ENCODE results near the gene VASN. TPM values are rescaled to one million over a fixed set of nuclear protein-coding genes. Genes with fewer than 3 reads are reported as not detected.

The VASN gene
- total RNA-seq, 1 donor from 2014 or later: 0.11 TPM

- Mint-ChIP-seq H3K4me3 (no peak overlapping the region), H3K27me3 (no peaks in the 10 kb centered on the region), H3K4me1 (no peaks in the 10 kb centered on the region), H3K27ac (no peak overlapping the region), H3K9me3 (no peaks in the 10 kb centered on the region), H3K36me3 (ENCODE audit: low read depth) (peaks cover 49% of the 10 kb centered on the region)
- ATAC-seq (ENCODE audit: low read depth): no peak
- TF ChIP-seq, protein P1, sequence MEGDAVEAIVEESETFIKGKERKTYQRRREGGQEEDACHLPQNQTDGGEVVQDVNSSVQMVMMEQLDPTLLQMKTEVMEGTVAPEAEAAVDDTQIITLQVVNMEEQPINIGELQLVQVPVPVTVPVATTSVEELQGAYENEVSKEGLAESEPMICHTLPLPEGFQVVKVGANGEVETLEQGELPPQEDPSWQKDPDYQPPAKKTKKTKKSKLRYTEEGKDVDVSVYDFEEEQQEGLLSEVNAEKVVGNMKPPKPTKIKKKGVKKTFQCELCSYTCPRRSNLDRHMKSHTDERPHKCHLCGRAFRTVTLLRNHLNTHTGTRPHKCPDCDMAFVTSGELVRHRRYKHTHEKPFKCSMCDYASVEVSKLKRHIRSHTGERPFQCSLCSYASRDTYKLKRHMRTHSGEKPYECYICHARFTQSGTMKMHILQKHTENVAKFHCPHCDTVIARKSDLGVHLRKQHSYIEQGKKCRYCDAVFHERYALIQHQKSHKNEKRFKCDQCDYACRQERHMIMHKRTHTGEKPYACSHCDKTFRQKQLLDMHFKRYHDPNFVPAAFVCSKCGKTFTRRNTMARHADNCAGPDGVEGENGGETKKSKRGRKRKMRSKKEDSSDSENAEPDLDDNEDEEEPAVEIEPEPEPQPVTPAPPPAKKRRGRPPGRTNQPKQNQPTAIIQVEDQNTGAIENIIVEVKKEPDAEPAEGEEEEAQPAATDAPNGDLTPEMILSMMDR (IDR thresholded peaks at IDR 0.05): no peak
- intact Hi-C loops (cut with micrococcal nuclease): no loop called here
- no peak for DNase-seq
- ChIA-PET CTCF (no interaction called here), POLR2A (no interaction called here)
Observed at GRCh38 chr16:4385066-4385788, 13.6 kb downstream of the VASN start.

DNA sequence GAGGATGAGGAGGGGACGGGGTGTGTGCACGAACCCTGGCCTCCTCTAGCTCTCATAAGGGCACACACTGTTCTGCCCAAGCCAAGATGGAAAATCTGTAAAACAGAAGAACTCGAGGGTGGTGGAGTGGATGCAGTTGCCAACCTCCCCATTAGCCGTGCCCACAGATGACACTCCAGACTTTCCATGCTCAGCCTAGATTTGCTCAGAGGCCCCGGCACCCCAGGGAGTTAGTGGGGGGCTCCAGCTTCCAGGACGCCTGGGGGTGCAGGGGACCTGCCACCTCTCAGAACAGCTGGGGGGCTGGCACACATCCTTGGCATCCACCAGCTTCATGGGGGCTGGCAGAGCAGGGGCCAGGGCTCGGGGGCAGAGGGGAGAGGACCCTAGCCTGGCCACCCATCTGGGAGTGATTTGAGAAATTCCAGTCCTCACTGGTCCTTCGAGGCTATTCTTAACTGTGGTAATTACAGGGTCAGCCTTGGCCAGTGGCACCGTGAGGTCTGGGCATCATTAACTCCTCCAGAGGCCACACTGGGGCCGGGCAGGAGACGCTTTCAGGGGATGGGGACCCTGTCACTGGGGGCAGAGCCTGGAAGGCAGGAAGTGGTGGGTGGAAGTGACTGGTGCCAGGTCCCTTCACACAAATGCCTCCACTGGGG lies 14.3 kb downstream of the VASN start:
- POLR2A ChIA-PET: no interaction called here
- CTCF ChIA-PET: interaction anchor here (0.6 kb wide), 1 partner anchor 17 kb away, joined by 3 read pairs; no protein-coding TSS in a partner anchor
- H3K27ac Mint-ChIP-seq: no peak overlapping the region

GRCh38 chr16:4386451-4386805 lies 14.8 kb downstream of the VASN start:
- ChIA-PET CTCF (interaction anchor here (0.6 kb wide), 1 partner anchor 16 kb away, joined by 3 read pairs; no protein-coding TSS in a partner anchor), POLR2A (no interaction called here)
- ATAC-seq (ENCODE audit: low read depth) (no peak), DNase-seq (no peak)
- Mint-ChIP-seq H3K27ac (no peak overlapping the region), H3K4me1 (no peaks in the 10 kb centered on the region), H3K4me3 (no peak overlapping the region), H3K27me3 (no peaks in the 10 kb centered on the region), H3K36me3 (ENCODE audit: low read depth) (peaks cover 48% of the 10 kb centered on the region), H3K9me3 (no peaks in the 10 kb centered on the region)
- TF ChIP-seq, protein P1 (IDR thresholded peaks at IDR 0.05): no peak
- intact Hi-C loops (cut with micrococcal nuclease): no loop called here

More for the DNA sequence above, 14.3 kb downstream of the VASN start:
- intact Hi-C loops (cut with micrococcal nuclease): no loop called here
- peaks cover 49% of the 10 kb centered on the region for H3K36me3 Mint-ChIP-seq (ENCODE audit: low read depth)
- ATAC-seq (ENCODE audit: low read depth) (no peak), DNase-seq (no peak)
- no peaks in the 10 kb centered on the region for H3K27me3 Mint-ChIP-seq
- H3K4me1 Mint-ChIP-seq: no peaks in the 10 kb centered on the region
- no peaks in the 10 kb centered on the region for H3K9me3 Mint-ChIP-seq
- TF ChIP-seq, protein P1 (IDR thresholded peaks at IDR 0.05): no peak
- no peak overlapping the region for H3K4me3 Mint-ChIP-seq

GRCh38 chr16:4386951-4387565 lies 15.4 kb downstream of the VASN start:
- Mint-ChIP-seq H3K4me1 (no peaks in the 10 kb centered on the region), H3K36me3 (ENCODE audit: low read depth) (peaks cover 46% of the 10 kb centered on the region), H3K9me3 (no peaks in the 10 kb centered on the region), H3K4me3 (no peak overlapping the region), H3K27me3 (no peaks in the 10 kb centered on the region), H3K27ac (no peak overlapping the region)
- ATAC-seq (ENCODE audit: low read depth) (no peak), DNase-seq (no peak)
- ChIA-PET POLR2A (no interaction called here), CTCF (no interaction called here)
- TF ChIP-seq, protein P1 (IDR thresholded peaks at IDR 0.05): no peak
- intact Hi-C loops (cut with micrococcal nuclease): no loop called here

GRCh38 chr16:4387781-4388180 lies 16.1 kb downstream of the VASN start:
- Mint-ChIP-seq H3K4me3 (no peak overlapping the region), H3K27ac (no peak overlapping the region), H3K36me3 (ENCODE audit: low read depth) (peaks cover 47% of the 10 kb centered on the region), H3K9me3 (no peaks in the 10 kb centered on the region), H3K27me3 (no peaks in the 10 kb centered on the region), H3K4me1 (no peaks in the 10 kb centered on the region)
- no peak for ATAC-seq (ENCODE audit: low read depth)
- ChIA-PET POLR2A (no interaction called here), CTCF (no interaction called here)
- no peak for DNase-seq
- TF ChIP-seq, protein P1 (IDR thresholded peaks at IDR 0.05): no peak
- intact Hi-C loops (cut with micrococcal nuclease): no loop called here
